Trophoblast cell (in vitro differentiated cells and primary cell): Measurements from ENCODE around the gene AGPAT3.
A peak's percentile ranks its signal among the peaks of the same experiment; 100 is the strongest.

Experiments
- DNase-seq, 2 donors: peaks; one replicate each; pipeline ENCODE4 v3.0.0-alpha.2; 2016
- H2AFZ ChIP-seq: 2 replicates; pipeline ENCODE4 v1.6.1; 2013; ENCODE audit warnings: low read length, moderate library complexity, mild to moderate bottlenecking; ENCODE audit not compliant: insufficient read depth, poor library complexity
- H2AK5ac ChIP-seq: 2 replicates; pipeline ENCODE4 v1.6.1; 2013; ENCODE audit warnings: mild to moderate bottlenecking, low read length
- H2BK120ac ChIP-seq: 2 replicates; pipeline ENCODE4 v1.6.1; 2013; ENCODE audit warnings: low read length, mild to moderate bottlenecking, moderate library complexity; ENCODE audit not compliant: insufficient read depth, poor library complexity
- H2BK12ac ChIP-seq: 2 replicates; pipeline ENCODE4 v1.6.1; 2013; ENCODE audit warnings: mild to moderate bottlenecking, low read length, moderate library complexity
- H2BK5ac ChIP-seq: 2 replicates; pipeline ENCODE4 v1.6.1; 2013; ENCODE audit warnings: low read length, low read depth, moderate library complexity, mild to moderate bottlenecking; ENCODE audit not compliant: poor library complexity
- H3K14ac ChIP-seq: 2 replicates; pipeline ENCODE4 v1.6.1; 2013; ENCODE audit warnings: mild to moderate bottlenecking, low read length
- H3K18ac ChIP-seq: 2 replicates; pipeline ENCODE4 v1.6.1; 2013; ENCODE audit warnings: mild to moderate bottlenecking, low read length
- H3K23ac ChIP-seq: 2 replicates; pipeline ENCODE4 v1.6.1; 2013; ENCODE audit warnings: low read length
- H3K27ac ChIP-seq: 2 replicates; pipeline ENCODE4 v1.5.1; 2013; ENCODE audit warnings: low read depth, mild to moderate bottlenecking, inconsistent platforms, low read length, moderate library complexity
- H3K27me3 ChIP-seq: 2 replicates; pipeline ENCODE4 v1.6.1; 2013; ENCODE audit warnings: inconsistent platforms, mild to moderate bottlenecking, low read length, moderate library complexity; ENCODE audit not compliant: insufficient read depth
- H3K36me3 ChIP-seq, 2 experiments: 1 replicate in 1 of 2; 2 replicates in 1 of 2; pipeline ENCODE4 v1.6.1; 2013; ENCODE audit warnings: low read length in 2 of 2, mild to moderate bottlenecking in 2 of 2, moderate library complexity in 1 of 2; ENCODE audit not compliant: insufficient read depth in 2 of 2, control insufficient read depth in 1 of 2
- H3K4ac ChIP-seq: 2 replicates; pipeline ENCODE4 v1.6.1; 2013; ENCODE audit warnings: low read depth, mild to moderate bottlenecking, low read length, moderate library complexity
- H3K4me1 ChIP-seq, 2 experiments: 1 replicate in 1 of 2; 2 replicates in 1 of 2; pipeline ENCODE4 v1.6.1; 2013; ENCODE audit warnings: low read length in 2 of 2, mild to moderate bottlenecking in 2 of 2, moderate library complexity in 1 of 2; ENCODE audit not compliant: insufficient read depth in 2 of 2, control insufficient read depth in 1 of 2
- H3K4me2 ChIP-seq: 2 replicates; pipeline ENCODE4 v1.6.1; 2013; ENCODE audit warnings: inconsistent platforms, mild to moderate bottlenecking, low read length, moderate library complexity
- H3K4me3 ChIP-seq: 2 replicates; pipeline ENCODE4 v1.5.1; 2013; ENCODE audit warnings: mild to moderate bottlenecking, low read depth, low read length, inconsistent platforms
- H3K79me1 ChIP-seq: one replicate; pipeline ENCODE4 v1.6.1; 2013; ENCODE audit warnings: low read length
- H3K79me2 ChIP-seq: 2 replicates; pipeline ENCODE4 v1.6.1; 2013; ENCODE audit warnings: low read length, mild to moderate bottlenecking; ENCODE audit not compliant: control insufficient read depth, insufficient read depth, poor library complexity
- H3K9ac ChIP-seq: 2 replicates; pipeline ENCODE4 v1.6.1; 2013; ENCODE audit warnings: mild to moderate bottlenecking, low read length
- H3K9me3 ChIP-seq: 2 replicates; pipeline ENCODE4 v1.6.1; 2013; ENCODE audit warnings: low read depth, mild to moderate bottlenecking, control low read depth, inconsistent platforms, low read length; ENCODE audit not compliant: insufficient read depth
- H4K12ac ChIP-seq: 2 replicates; pipeline ENCODE4 v1.6.1; 2013; ENCODE audit warnings: low read depth, mild to moderate bottlenecking, low read length, moderate library complexity
- H4K8ac ChIP-seq: 2 replicates; pipeline ENCODE4 v1.6.1; 2013; ENCODE audit warnings: low read depth, mild to moderate bottlenecking, low read length, moderate library complexity
- H4K91ac ChIP-seq: one replicate; pipeline ENCODE4 v1.6.1; 2013; ENCODE audit warnings: low read depth, mild to moderate bottlenecking, low read length, moderate library complexity
- WGBS: extraction: QIAGEN DNeasy Blood & Tissue Kit; methylation state at CpG from one replicate; pipeline ENCODE4 v1.1.7; 2013; ENCODE audit warnings: missing lambda C conversion rate; ENCODE audit not compliant: insufficient read length, insufficient coverage; ENCODE audit errors: extremely low coverage; 5-methylcytosine and 5-hydroxymethylcytosine counted together

Gene AGPAT3

GRCh38 chr21:43983390-43983789 lies 118.4 kb downstream of the AGPAT3 start:
- Histone ChIP-seq H2BK5ac (no peak overlapping the region), H3K79me2 (no peaks in the 10 kb centered on the region), H3K14ac (no peak overlapping the region), H2AK5ac (no peak overlapping the region), H3K4me3 (no peak overlapping the region), H4K8ac (no peak overlapping the region), H3K9ac (no peak overlapping the region), H3K27ac (no peak overlapping the region), H3K4ac (no peak overlapping the region), H3K27me3 (no peaks in the 10 kb centered on the region), H3K4me2 (no peak overlapping the region), H3K4me1 (peaks cover 0 to 4% of the 10 kb centered on the region in 2 experiments), H2AFZ (no peak overlapping the region), H2BK120ac (no peak overlapping the region), H2BK12ac (no peak overlapping the region), H3K79me1 (no peaks in the 10 kb centered on the region), H3K9me3 (peaks cover 4% of the 10 kb centered on the region), H3K23ac (no peak overlapping the region), H4K12ac (no peak overlapping the region), H4K91ac (no peak overlapping the region), H3K18ac (no peak overlapping the region), H3K36me3 (no peaks in the 10 kb centered on the region)
- WGBS = no CpG with 5 or more reads among the region's 17 CpGs
- DNase-seq = no peak

- Histone ChIP-seq H3K4me1 (peaks cover 0 to 4% of the 10 kb centered on the region in 2 experiments), H3K9me3 (peaks cover 4% of the 10 kb centered on the region), H3K79me2 (no peaks in the 10 kb centered on the region)
Observed at GRCh38 chr21:43983860-43984420, 118.9 kb downstream of the AGPAT3 start.

GRCh38 chr21:43984905-43985689 lies 120.1 kb downstream of the AGPAT3 start:
- no peak overlapping the region for H4K91ac ChIP-seq
- no peak for DNase-seq
- H3K36me3 ChIP-seq = no peaks in the 10 kb centered on the region
- H4K12ac ChIP-seq = no peak overlapping the region
- H3K4ac ChIP-seq = no peak overlapping the region
- H2BK120ac ChIP-seq = no peak overlapping the region
- H3K4me1 ChIP-seq = peaks cover 0 to 4% of the 10 kb centered on the region in 2 experiments
- no peak overlapping the region for H4K8ac ChIP-seq
- no peak overlapping the region for H3K23ac ChIP-seq
- no peaks in the 10 kb centered on the region for H3K27me3 ChIP-seq
- no peak overlapping the region for H2AFZ ChIP-seq
- H3K4me2 ChIP-seq = no peak overlapping the region
- no peak overlapping the region for H2BK5ac ChIP-seq
- no peak overlapping the region for H2AK5ac ChIP-seq
- H3K27ac ChIP-seq = no peak overlapping the region
- no peak overlapping the region for H2BK12ac ChIP-seq
- H3K9ac ChIP-seq = no peak overlapping the region
- H3K79me2 ChIP-seq = no peaks in the 10 kb centered on the region
- no peak overlapping the region for H3K18ac ChIP-seq
- H3K14ac ChIP-seq = no peak overlapping the region
- H3K4me3 ChIP-seq = no peak overlapping the region
- WGBS = no CpG with 5 or more reads among the region's 31 CpGs
- no peaks in the 10 kb centered on the region for H3K79me1 ChIP-seq
- peaks cover 4% of the 10 kb centered on the region for H3K9me3 ChIP-seq

More at GRCh38 chr21:43983860-43984420, 118.9 kb downstream of the AGPAT3 start:
- H3K79me1 ChIP-seq = no peaks in the 10 kb centered on the region
- H4K8ac ChIP-seq = no peak overlapping the region
- H3K27me3 ChIP-seq = no peaks in the 10 kb centered on the region
- no peaks in the 10 kb centered on the region for H3K36me3 ChIP-seq
- H3K18ac ChIP-seq = no peak overlapping the region
- no peak overlapping the region for H3K4me2 ChIP-seq
- H3K27ac ChIP-seq = no peak overlapping the region
- H4K91ac ChIP-seq = no peak overlapping the region
- H2AFZ ChIP-seq = no peak overlapping the region
- no peak overlapping the region for H3K14ac ChIP-seq
- H2BK12ac ChIP-seq = no peak overlapping the region
- H3K4me3 ChIP-seq = no peak overlapping the region
- no peak overlapping the region for H3K23ac ChIP-seq
- H2AK5ac ChIP-seq = no peak overlapping the region
- H3K4ac ChIP-seq = no peak overlapping the region
- no peak overlapping the region for H4K12ac ChIP-seq
- no peak for DNase-seq
- no peak overlapping the region for H3K9ac ChIP-seq
- no peak overlapping the region for H2BK120ac ChIP-seq
- WGBS = no CpG with 5 or more reads among the region's 25 CpGs
- no peak overlapping the region for H2BK5ac ChIP-seq

GRCh38 chr21:43985690-43986251 lies 120.7 kb downstream of the AGPAT3 start:
- Histone ChIP-seq H2AK5ac (no peak overlapping the region), H3K4me3 (no peak overlapping the region), H2AFZ (no peak overlapping the region), H3K27me3 (no peaks in the 10 kb centered on the region), H3K4me1 (peaks cover 0 to 4% of the 10 kb centered on the region in 2 experiments), H3K18ac (no peak overlapping the region), H3K14ac (no peak overlapping the region), H4K12ac (no peak overlapping the region), H3K27ac (no peak overlapping the region), H2BK12ac (no peak overlapping the region), H2BK120ac (no peak overlapping the region), H3K79me1 (no peaks in the 10 kb centered on the region), H3K9me3 (peaks cover 4% of the 10 kb centered on the region), H3K23ac (no peak overlapping the region), H4K91ac (no peak overlapping the region), H3K4ac (no peak overlapping the region), H3K36me3 (no peaks in the 10 kb centered on the region), H4K8ac (no peak overlapping the region), H3K4me2 (no peak overlapping the region), H3K9ac (peak overlapping the region; percentile 35), H2BK5ac (no peak overlapping the region), H3K79me2 (no peaks in the 10 kb centered on the region)
- WGBS = no CpG with 5 or more reads among the region's 22 CpGs
- DNase-seq = no peak
